ENCODE results near the gene SLC24A4. TPM values are rescaled to one million over a fixed set of nuclear protein-coding genes. Genes with fewer than 3 reads are reported as not detected.

Gene SLC24A4
- total and polyA plus RNA-seq, 10 donors = 0.29 to 8.9 (median 4.2) TPM

DNA sequence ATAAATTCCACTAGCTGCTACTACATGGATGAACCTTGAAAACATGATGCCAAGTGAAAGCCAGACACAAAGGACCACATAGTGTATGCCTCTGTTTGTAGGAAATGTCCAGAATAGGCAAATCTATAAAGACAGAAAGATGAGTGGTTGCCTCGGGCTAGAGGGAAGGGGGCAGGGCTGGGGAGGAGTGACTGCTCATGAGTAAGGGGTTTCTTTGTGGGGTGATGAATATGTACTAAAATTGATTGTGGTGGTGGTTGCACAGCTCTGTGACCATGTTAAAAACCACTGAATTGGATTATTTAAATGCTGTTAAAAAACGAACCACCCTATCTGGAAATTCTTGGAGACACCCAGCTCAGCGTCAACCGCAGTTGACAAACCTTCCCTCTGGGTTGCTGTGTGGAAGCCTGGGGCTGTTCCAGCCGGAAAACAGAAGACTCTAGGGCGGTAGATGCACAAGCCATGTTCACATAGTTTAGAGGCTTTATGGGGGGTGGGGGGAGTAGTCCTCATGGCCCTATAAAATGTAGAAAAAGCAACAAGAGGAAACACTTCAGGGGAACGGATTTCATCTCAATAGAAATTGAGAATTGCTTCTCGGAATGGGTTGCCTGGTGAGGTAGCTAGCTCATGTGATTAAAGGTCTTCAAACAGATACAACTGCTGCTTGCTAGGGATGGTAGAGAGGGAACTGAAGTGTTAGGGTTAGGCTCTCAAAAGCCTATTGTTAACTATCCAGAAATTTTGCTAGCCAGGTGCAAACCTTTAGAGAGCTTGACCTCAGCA lies 220.0 kb downstream of the SLC24A4 start:
- DNase-seq = no peak
- 61 to 83% (median 77%) methylated on average over 8 of the region's 8 CpGs for WGBS, 5 donors
- Histone ChIP-seq H3K9me3 (no peaks in the 10 kb centered on the region), H3K4me3 (no peak overlapping the region), H3K27me3 (replicated peaks in 1 of 7) (no peaks in the 10 kb centered on the region), H3K27ac (no peak overlapping the region), H3K36me3 (no peaks in the 10 kb centered on the region), H3K4me1 (peaks cover 18 to 71% (median 35%) of the 10 kb centered on the region in 6 donors)
- intact Hi-C loops (cut with DNase I; ENCODE audit: low total_unique reads) = no loop called here
- TF ChIP-seq CTCF (IDR thresholded peaks at IDR 0.05 in 8 of 11, conservative IDR thresholded peaks at IDR 0.05 in 3 of 11) = no peak
- TF ChIP-seq POLR2A (IDR thresholded peaks at IDR 0.05) = no peak
- TF ChIP-seq POLR2AphosphoS5 (IDR thresholded peaks at IDR 0.05) = no peak

DNA sequence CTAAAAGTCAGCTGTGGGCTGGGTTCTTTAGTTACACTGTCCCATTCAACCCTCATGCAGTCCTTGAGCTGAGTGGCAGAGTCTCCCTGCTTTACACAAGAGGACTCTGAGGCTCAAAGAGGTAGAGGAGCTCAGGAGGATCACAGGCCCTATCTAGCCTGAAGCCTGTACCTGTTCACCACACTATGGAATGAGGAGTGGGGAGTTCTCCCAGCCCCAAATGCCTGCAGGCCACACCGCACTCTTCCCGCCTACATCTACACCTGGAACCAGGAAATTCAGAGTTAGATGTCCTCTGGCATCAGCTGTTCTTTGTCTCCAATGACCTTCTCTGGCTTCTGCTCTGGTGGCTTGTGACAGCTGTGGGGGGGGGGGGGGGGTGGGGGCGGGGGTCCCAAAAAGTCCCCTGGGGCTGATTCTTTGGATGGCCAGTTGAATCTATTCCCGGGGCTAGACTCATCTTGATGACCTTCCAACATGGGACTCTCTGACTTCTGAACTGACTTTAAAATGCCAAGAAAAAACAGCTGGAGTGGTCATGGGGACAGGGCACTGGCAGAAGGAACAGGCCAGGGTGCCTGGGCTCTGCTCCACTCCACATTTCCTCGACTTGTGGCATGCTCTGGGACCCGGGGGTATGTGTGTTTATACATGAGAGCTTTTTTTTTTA lies 221.2 kb downstream of the SLC24A4 start:
- 68 to 81% (median 73%) methylated on average over 6 of the region's 6 CpGs for WGBS, 5 donors
- H3K9me3 ChIP-seq = no peaks in the 10 kb centered on the region
- no peak for TF ChIP-seq POLR2A (IDR thresholded peaks at IDR 0.05)
- no peak for TF ChIP-seq CTCF (IDR thresholded peaks at IDR 0.05 in 8 of 11, conservative IDR thresholded peaks at IDR 0.05 in 3 of 11)
- no peak for TF ChIP-seq POLR2AphosphoS5 (IDR thresholded peaks at IDR 0.05)
- peak overlapping the region in 2 of 8 donors; percentile 8 to 30 for H3K27ac ChIP-seq
- no peaks in the 10 kb centered on the region for H3K27me3 ChIP-seq (replicated peaks in 1 of 7)
- H3K4me3 ChIP-seq = no peak overlapping the region
- intact Hi-C loops (cut with DNase I; ENCODE audit: low total_unique reads) = no loop called here
- H3K36me3 ChIP-seq = peaks cover 0 to 6% (median 0%) of the 10 kb centered on the region in 6 donors
- H3K4me1 ChIP-seq = peaks cover 14 to 71% (median 26%) of the 10 kb centered on the region in 6 donors
- DNase-seq = no peak

- peaks cover 0 to 10% (median 0%) of the 10 kb centered on the region in 6 donors for H3K36me3 ChIP-seq
- no peak for TF ChIP-seq POLR2A (IDR thresholded peaks at IDR 0.05)
- no peak for TF ChIP-seq POLR2AphosphoS5 (IDR thresholded peaks at IDR 0.05)
- TF ChIP-seq CTCF (IDR thresholded peaks at IDR 0.05 in 8 of 11, conservative IDR thresholded peaks at IDR 0.05 in 3 of 11) = no peak
- intact Hi-C loops (cut with DNase I; ENCODE audit: low total_unique reads) = no loop called here
These were observed 223.5 kb downstream of the SLC24A4 start for GRCh38 chr14:92546347-92547053.

More at GRCh38 chr14:92546347-92547053, 223.5 kb downstream of the SLC24A4 start:
- no peaks in the 10 kb centered on the region for H3K9me3 ChIP-seq
- H3K27me3 ChIP-seq (replicated peaks in 1 of 7) = no peaks in the 10 kb centered on the region
- H3K4me3 ChIP-seq = no peak overlapping the region
- H3K27ac ChIP-seq = peak overlapping the region in 1 of 8 donors; percentile 27
- no peak for DNase-seq
- 87 to 98% (median 94%) methylated on average over 7 of the region's 7 CpGs for WGBS, 5 donors
- peaks cover 8 to 71% (median 25%) of the 10 kb centered on the region in 6 donors for H3K4me1 ChIP-seq

Data from spleen (tissue), 11 donors.